Omental fat pad (tissue), 4 donors: ENCODE results near the gene RAB40B. TPM values are rescaled to one million over a fixed set of nuclear protein-coding genes. Genes with fewer than 3 reads are reported as not detected.

Experiments
- ATAC-seq: fragments of 150-250 bp; one replicate; pipeline ENCODE4 v1.9.1; 2016; ENCODE audit warnings: mild to moderate bottlenecking, moderate library complexity; ENCODE audit not compliant: low FRiP score
- DNase-seq: peaks from one replicate; pipeline ENCODE4 v3.0.0-alpha.2; 2019; ENCODE audit warnings: low spot score
- total RNA-seq, 4 donors: library from RNA; depleted of rRNA; stranded (reverse); fragments of >200 nt; gene quantifications; one replicate each; pipeline ENCODE4 v1.1.0, GENCODE V29; 2016
- TF ChIP-seq, protein P1 (sequence below), 3 donors: fragments of 450-650 bp; IDR thresholded peaks; one replicate each; pipeline ENCODE4 v1.5.1; 2016 to 2017; ENCODE audit warnings: antibody characterized with exemption in 3 of 3, mild to moderate bottlenecking in 3 of 3, moderate library complexity in 2 of 3

The RAB40B gene
- total RNA-seq, 4 donors from 2014 or later, result 8.0 to 12.3 (median 9.6) TPM

DNA sequence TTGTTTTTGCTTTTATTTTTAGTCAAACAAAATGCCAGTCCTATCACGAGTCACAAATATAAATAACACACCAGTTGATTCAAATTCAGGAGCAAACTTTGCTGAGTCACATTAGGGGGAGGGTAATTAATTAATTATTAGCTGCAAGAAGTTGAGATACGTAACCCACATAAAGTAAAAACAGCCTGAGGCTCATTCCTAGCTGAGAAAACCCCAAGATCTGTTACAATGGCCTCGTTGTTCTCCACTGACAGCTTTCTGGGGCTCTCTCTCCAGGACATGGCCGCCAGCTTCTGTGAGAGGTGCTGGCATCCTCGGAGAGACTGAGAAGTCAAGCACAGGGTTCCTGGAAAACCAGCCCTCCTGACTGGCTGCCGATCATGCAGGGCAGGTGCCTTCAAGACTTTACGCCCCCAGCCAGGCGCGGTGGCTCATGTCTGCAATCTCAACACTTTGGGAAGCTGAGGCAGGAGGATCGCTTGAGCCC, 11.1 kb downstream of the RAB40B start:
- TF ChIP-seq, protein P1, sequence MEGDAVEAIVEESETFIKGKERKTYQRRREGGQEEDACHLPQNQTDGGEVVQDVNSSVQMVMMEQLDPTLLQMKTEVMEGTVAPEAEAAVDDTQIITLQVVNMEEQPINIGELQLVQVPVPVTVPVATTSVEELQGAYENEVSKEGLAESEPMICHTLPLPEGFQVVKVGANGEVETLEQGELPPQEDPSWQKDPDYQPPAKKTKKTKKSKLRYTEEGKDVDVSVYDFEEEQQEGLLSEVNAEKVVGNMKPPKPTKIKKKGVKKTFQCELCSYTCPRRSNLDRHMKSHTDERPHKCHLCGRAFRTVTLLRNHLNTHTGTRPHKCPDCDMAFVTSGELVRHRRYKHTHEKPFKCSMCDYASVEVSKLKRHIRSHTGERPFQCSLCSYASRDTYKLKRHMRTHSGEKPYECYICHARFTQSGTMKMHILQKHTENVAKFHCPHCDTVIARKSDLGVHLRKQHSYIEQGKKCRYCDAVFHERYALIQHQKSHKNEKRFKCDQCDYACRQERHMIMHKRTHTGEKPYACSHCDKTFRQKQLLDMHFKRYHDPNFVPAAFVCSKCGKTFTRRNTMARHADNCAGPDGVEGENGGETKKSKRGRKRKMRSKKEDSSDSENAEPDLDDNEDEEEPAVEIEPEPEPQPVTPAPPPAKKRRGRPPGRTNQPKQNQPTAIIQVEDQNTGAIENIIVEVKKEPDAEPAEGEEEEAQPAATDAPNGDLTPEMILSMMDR (IDR thresholded peaks at IDR 0.05), result no peak
- ATAC-seq (no peak), DNase-seq (no peak)

DNA sequence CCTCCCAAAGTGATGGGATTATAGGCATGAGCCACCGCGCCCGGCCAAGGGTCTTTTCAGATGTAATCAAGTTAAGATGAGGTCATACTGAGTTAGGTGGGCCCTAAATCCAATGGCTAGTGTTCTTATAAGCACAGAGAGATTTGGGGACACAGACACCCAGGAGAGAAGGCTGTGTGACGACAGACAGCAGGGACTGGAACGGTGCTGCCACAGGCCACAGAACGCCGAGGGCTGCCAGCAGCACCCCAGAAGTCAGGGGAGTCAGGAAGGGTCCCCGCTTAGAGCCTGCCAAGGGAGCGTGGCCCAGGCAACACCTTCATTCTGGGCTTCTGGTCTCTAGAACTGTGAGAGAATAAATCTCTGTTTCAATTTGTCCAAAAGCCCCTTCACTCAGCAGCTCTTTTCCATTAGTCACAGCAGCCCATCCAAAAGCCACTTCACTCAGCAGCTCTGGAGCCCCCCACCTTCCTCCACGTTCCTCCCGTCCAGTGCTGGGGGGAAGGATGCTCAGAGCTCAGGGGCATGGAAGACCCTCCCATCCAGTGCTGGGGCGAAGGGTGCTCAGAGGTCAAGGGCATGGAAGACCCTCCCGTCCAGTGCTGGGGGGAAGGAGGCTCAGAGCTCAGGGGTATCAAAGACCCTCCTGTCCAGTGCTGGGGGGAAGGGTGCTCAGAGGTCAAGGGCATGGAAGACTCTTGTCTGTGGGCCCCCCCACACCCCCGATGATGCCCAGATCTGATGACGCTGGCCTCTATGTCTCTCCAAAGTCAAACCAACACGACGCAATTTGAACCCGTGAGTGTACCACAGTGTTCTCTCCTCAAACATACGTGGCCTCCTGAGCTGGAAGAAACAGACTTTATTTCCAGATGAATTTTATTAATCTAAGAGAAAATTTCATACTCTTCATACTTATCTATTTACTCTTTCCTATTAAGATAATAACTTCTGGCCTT, 11.9 kb downstream of the RAB40B start:
- peak; percentile 41 for ATAC-seq
- TF ChIP-seq, protein P1 (IDR thresholded peaks at IDR 0.05), result no peak
- DNase-seq, result no peak

DNA sequence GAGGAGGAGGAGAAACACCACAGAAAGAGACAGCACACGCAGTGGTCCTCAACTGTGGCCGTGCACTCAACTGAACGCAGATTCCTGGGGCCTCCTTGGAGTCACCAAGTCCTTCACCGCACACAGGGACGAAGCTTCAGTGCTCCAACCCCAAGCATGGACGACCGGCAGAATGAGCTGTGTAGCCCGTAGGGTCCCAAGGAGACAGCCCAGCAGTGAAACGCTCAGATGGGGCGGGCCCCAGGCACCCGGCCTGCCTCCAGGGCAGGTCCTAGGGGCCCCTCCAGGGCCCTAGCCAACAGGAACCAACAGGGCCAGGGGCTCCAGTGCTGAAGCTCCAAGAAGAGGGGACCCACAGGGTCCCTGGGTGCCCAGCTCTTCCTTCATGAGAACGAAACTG, 13.2 kb downstream of the RAB40B start:
- TF ChIP-seq, protein P1 (IDR thresholded peaks at IDR 0.05), result no peak
- DNase-seq, result no peak
- ATAC-seq, result no peak

DNA sequence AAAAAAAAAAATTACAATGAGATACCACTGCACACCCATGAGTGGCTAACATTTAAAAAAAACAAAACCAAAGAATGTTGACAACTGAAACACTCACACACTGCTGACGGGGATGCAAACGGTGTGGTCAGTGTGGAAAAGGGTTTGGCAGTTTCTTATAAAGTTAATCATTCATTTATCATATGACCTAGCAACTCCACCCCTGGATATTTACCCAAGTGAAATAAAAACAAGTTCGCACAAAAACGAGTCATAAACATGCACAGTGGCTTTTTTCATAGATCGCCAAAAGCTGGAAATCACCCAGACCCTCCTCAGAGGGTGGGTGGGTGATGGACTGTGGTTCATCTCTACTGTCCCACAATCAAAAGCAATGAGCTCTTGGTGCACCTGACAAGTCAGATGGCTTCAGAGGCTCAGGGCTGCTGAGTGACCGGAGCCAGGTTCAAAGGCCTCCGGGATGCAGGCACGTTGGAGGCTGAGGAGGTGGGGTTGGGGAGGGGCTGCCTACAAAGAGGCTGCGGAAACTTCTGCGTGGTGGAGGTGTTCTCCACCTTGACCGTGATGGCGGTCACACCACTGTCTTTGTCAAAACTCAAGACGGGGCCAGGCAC, 14.2 kb downstream of the RAB40B start:
- DNase-seq (no peak), ATAC-seq (no peak)
- TF ChIP-seq, protein P1 (IDR thresholded peaks at IDR 0.05), result no peak

DNA sequence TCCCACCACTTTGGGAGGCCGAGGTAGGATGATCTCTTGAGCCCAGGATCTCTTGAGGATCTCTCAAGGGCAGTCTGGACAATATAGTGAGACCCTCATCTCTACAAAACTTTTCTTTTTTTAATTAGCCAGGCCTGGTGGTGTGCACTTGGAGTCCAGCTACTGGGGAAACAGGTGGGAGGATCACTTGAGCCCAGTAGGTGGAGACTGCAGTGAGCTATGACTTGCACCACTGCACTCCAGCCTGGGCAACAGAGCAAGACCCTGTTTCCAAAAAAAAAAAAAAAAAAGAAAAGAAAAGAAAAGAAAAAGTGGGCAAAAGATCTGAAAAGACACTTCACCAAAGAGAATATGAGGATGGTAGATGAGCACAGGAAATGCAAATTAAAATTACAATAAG, 15.0 kb downstream of the RAB40B start:
- TF ChIP-seq, protein P1 (IDR thresholded peaks at IDR 0.05), result no peak
- ATAC-seq (no peak), DNase-seq (no peak)

DNA sequence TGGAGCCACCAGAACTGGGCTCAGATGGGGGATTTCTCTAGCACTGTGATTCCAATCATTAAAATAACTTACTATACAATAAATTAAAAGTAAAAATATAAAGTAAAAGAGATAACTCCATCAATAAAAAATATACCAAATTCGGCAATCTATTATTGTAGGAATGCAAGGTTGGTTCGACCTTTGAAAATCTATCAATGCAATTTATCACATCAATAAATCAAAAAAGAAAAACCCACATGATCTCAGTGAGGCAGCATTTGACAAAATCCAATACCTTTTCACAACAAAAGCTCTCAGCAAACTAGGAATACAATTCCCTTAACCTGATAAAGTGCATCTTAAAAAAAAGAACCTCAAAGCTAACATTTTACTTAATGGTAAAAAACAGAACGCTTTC, 17.0 kb downstream of the RAB40B start:
- no peak for DNase-seq
- ATAC-seq, result no peak
- TF ChIP-seq, protein P1 (IDR thresholded peaks at IDR 0.05), result no peak
